DOHH2 (cell line): Measurements from ENCODE around the gene PDE4B.

ENCODE experiments used
- H3F3A ChIP-seq: fragments of 200-600 bp; sonication (generic), shearing (Covaris generic); 2 replicates; pipeline ENCODE4 v1.6.0; 2016; ENCODE audit warnings: antibody characterized with exemption, mild to moderate bottlenecking; ENCODE audit not compliant: control insufficient read depth, insufficient read depth
- H3K27ac ChIP-seq: fragments of 200-600 bp; sonication (generic); 2 replicates; pipeline ENCODE4 v1.5.1; 2014; ENCODE audit warnings: low read depth, mild to moderate bottlenecking, low read length, moderate library complexity
- H3K27me3 ChIP-seq: fragments of 200-600 bp; sonication (generic); 2 replicates; pipeline ENCODE4 v1.6.1; 2014; ENCODE audit warnings: mild to moderate bottlenecking, low read length, mixed read lengths; ENCODE audit not compliant: control insufficient read depth
- H3K36me3 ChIP-seq: fragments of 200-600 bp; sonication (generic); 2 replicates; pipeline ENCODE4 v1.6.1; 2014; ENCODE audit warnings: mild to moderate bottlenecking, low read length, moderate library complexity, mixed read lengths; ENCODE audit not compliant: control insufficient read depth
- H3K4me1 ChIP-seq: fragments of 200-600 bp; sonication (generic); 2 replicates; pipeline ENCODE4 v1.6.1; 2014; ENCODE audit warnings: mild to moderate bottlenecking, low read length, mixed read lengths; ENCODE audit not compliant: control insufficient read depth
- H3K4me2 ChIP-seq: fragments of 200-600 bp; sonication (generic); 2 replicates; pipeline ENCODE4 v1.6.0; 2014; ENCODE audit warnings: mild to moderate bottlenecking, low read length, moderate library complexity
- H3K4me3 ChIP-seq: fragments of 200-600 bp; sonication (generic); 2 replicates; pipeline ENCODE4 v1.5.1; 2014; ENCODE audit warnings: mild to moderate bottlenecking, low read length, mixed read lengths
- H3K79me2 ChIP-seq: fragments of 200-600 bp; sonication (generic); 2 replicates; pipeline ENCODE4 v1.6.1; 2014; ENCODE audit warnings: mild to moderate bottlenecking, low read length, mixed read lengths; ENCODE audit not compliant: control insufficient read depth
- H3K9me2 ChIP-seq: fragments of 200-600 bp; sonication (generic); replicated peaks from 2 replicates; pipeline ENCODE4 v1.6.1; 2014; ENCODE audit warnings: mild to moderate bottlenecking, low read length, mixed read lengths; ENCODE audit not compliant: control insufficient read depth
- H3K9me3 ChIP-seq: fragments of 200-600 bp; sonication (generic); 2 replicates; pipeline ENCODE4 v1.6.1; 2014; ENCODE audit warnings: antibody characterized with exemption, low read length, mixed read lengths; ENCODE audit not compliant: control insufficient read depth, insufficient read depth
- H4K20me1 ChIP-seq: fragments of 200-600 bp; sonication (generic); 2 replicates; pipeline ENCODE4 v1.6.0; 2014; ENCODE audit warnings: low read depth, mild to moderate bottlenecking, antibody characterized with exemption, low read length, moderate library complexity; ENCODE audit not compliant: control insufficient read depth, insufficient read depth
- EZH2phosphoT487 ChIP-seq: fragments of 200-600 bp; sonication (generic); IDR thresholded peaks from 2 replicates; pipeline ENCODE4 v1.6.1; 2017; ENCODE audit warnings: borderline replicate concordance, mild to moderate bottlenecking, antibody characterized with exemption, low read length, moderate library complexity, mixed read lengths
- TF ChIP-seq, protein P1 (sequence below): fragments of 200-600 bp; sonication (generic); IDR thresholded peaks from one replicate; pipeline ENCODE4 v1.5.1; 2014; ENCODE audit warnings: antibody characterized with exemption, mild to moderate bottlenecking, low read depth, low read length; ENCODE audit not compliant: poor library complexity, severe bottlenecking

The PDE4B gene

DNA sequence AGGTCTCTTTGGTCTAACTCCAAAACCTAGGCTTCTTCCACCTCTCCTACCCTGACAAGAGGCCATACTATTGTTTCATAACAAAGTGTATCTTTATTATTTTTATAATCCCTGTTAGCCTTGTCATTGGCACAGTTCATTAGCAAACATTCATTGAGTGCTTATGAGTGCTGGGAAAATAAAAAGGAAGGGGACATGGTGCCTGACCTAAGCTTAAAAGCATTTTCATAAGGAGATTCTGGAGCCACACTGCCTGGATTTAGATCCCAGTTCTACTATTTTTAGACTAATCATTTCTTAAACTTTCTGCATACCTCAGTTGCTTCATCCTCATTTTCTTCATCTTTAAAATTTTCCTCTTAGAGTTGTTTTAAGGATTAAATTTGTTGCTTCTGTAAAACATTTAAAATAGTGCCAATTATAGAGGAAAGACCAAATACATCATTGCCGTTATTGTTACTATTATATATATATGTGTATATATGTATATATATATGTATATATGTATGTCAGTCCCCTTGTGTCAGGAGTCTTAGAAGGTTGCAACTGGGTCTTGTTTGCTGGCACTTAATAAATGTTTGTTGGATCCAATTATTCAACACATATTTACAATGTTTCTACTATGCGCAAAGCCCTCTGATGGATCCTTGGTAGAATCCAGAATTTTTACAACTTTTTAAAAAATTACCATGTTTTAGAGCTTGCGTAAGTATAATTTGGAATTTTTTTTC lies 490.4 kb downstream of the PDE4B start:
- H3K27ac ChIP-seq: peak overlapping the region; percentile 36
- no peaks in the 10 kb centered on the region for H3K27me3 ChIP-seq
- no peaks in the 10 kb centered on the region for H3K9me3 ChIP-seq
- H3F3A ChIP-seq: no peaks in the 10 kb centered on the region
- H3K36me3 ChIP-seq: no peaks in the 10 kb centered on the region
- H3K4me1 ChIP-seq: peaks cover 27% of the 10 kb centered on the region
- H3K79me2 ChIP-seq: no peaks in the 10 kb centered on the region
- no peaks in the 10 kb centered on the region for H4K20me1 ChIP-seq
- TF ChIP-seq, protein P1, sequence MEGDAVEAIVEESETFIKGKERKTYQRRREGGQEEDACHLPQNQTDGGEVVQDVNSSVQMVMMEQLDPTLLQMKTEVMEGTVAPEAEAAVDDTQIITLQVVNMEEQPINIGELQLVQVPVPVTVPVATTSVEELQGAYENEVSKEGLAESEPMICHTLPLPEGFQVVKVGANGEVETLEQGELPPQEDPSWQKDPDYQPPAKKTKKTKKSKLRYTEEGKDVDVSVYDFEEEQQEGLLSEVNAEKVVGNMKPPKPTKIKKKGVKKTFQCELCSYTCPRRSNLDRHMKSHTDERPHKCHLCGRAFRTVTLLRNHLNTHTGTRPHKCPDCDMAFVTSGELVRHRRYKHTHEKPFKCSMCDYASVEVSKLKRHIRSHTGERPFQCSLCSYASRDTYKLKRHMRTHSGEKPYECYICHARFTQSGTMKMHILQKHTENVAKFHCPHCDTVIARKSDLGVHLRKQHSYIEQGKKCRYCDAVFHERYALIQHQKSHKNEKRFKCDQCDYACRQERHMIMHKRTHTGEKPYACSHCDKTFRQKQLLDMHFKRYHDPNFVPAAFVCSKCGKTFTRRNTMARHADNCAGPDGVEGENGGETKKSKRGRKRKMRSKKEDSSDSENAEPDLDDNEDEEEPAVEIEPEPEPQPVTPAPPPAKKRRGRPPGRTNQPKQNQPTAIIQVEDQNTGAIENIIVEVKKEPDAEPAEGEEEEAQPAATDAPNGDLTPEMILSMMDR: no peak
- no peak for TF ChIP-seq EZH2phosphoT487
- peak overlapping the region; percentile 44 for H3K4me2 ChIP-seq
- no peaks in the 10 kb centered on the region for H3K9me2 ChIP-seq
- no peak overlapping the region for H3K4me3 ChIP-seq

DNA sequence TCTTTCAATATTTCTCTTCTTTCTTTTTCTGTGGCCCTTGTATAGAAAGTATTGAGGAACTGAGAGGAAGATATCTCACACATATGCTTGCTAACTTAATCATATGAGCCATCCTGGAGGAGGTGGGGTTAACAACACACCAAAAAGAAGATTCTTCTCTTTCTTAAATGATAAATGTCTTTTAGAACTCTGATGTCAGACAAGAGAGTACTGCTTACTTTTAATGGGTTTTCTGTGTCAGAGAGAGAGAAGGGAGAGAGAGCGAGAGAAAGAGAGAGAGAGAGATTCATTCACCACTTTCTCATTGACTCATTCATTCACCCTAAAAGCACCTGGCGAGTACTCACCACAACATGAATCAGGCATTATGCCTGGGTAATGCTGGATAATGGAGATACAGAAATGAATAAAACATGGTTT lies 490.9 kb downstream of the PDE4B start:
- Histone ChIP-seq H3K79me2 (no peaks in the 10 kb centered on the region), H3K27ac (no peak overlapping the region), H3K4me1 (peaks cover 21% of the 10 kb centered on the region), H4K20me1 (no peaks in the 10 kb centered on the region), H3K9me3 (no peaks in the 10 kb centered on the region), H3K27me3 (no peaks in the 10 kb centered on the region), H3K36me3 (no peaks in the 10 kb centered on the region), H3K4me2 (no peak overlapping the region), H3F3A (no peaks in the 10 kb centered on the region), H3K4me3 (no peak overlapping the region), H3K9me2 (no peaks in the 10 kb centered on the region)
- TF ChIP-seq EZH2phosphoT487: no peak
- TF ChIP-seq, protein P1: no peak

DNA sequence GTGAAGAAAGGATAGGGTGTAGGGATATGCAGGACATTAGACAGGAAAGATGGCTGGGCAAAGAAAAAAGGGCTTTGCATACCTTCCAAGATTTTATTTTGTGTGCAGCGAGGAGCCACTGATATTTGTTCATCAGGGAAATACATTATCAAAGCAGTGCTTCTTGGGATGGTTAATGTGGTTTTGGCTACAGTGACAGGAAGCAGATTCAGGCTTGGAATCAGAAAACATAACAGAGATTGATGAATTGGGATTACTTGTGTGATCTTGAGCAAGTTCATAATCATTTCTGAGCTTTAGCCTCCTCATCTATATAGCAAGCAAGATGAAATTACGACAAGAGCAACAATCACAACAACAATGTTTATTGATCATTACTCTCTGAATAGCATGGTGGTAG lies 492.1 kb downstream of the PDE4B start:
- Histone ChIP-seq H3K79me2 (no peaks in the 10 kb centered on the region), H3F3A (no peaks in the 10 kb centered on the region), H3K27me3 (no peaks in the 10 kb centered on the region), H3K4me3 (no peak overlapping the region), H3K9me2 (no peaks in the 10 kb centered on the region), H3K9me3 (no peaks in the 10 kb centered on the region), H3K4me1 (peaks cover 17% of the 10 kb centered on the region), H3K36me3 (no peaks in the 10 kb centered on the region), H3K4me2 (no peak overlapping the region), H3K27ac (no peak overlapping the region), H4K20me1 (no peaks in the 10 kb centered on the region)
- no peak for TF ChIP-seq EZH2phosphoT487
- TF ChIP-seq, protein P1: no peak
